ENCODE results near the gene APBA2.

DNA sequence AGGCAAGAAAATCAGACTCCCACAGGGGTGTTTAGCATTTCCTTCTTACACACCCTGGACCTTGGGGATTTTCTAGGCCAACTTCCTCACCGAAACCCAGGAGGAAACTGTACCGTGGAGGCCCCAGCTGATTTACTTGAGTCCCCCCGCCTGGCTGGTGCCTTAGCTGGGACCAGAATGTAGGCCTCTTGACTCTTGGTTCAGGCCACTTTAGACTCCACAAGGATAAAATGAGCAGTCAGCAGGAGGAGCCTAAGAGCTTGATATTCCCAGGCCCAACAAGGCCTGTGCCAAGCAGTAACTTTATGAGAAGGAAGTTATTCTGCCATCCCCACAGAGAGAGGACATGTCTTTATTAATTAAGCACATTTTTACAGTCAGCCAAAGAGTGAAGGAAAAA, 4.6 kb upstream of the APBA2 start:
- TF ChIP-seq, protein P1, sequence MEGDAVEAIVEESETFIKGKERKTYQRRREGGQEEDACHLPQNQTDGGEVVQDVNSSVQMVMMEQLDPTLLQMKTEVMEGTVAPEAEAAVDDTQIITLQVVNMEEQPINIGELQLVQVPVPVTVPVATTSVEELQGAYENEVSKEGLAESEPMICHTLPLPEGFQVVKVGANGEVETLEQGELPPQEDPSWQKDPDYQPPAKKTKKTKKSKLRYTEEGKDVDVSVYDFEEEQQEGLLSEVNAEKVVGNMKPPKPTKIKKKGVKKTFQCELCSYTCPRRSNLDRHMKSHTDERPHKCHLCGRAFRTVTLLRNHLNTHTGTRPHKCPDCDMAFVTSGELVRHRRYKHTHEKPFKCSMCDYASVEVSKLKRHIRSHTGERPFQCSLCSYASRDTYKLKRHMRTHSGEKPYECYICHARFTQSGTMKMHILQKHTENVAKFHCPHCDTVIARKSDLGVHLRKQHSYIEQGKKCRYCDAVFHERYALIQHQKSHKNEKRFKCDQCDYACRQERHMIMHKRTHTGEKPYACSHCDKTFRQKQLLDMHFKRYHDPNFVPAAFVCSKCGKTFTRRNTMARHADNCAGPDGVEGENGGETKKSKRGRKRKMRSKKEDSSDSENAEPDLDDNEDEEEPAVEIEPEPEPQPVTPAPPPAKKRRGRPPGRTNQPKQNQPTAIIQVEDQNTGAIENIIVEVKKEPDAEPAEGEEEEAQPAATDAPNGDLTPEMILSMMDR (conservative IDR thresholded peaks at IDR 0.05; ENCODE audit: low read length): no peak
- no peak for TF ChIP-seq EZH2phosphoT487 (IDR thresholded peaks at IDR 0.05; ENCODE audit: borderline replicate concordance, low read depth, low read length)

Data from OCI-LY7 (cell line).